ENCODE measurements around the gene GCN1. TPM values are rescaled to one million over a fixed set of nuclear protein-coding genes. Genes with fewer than 3 reads are reported as not detected.

Gene GCN1
- total and polyA plus RNA-seq, 2 experiments from 2014 or later = 28.2 to 197 TPM

DNA sequence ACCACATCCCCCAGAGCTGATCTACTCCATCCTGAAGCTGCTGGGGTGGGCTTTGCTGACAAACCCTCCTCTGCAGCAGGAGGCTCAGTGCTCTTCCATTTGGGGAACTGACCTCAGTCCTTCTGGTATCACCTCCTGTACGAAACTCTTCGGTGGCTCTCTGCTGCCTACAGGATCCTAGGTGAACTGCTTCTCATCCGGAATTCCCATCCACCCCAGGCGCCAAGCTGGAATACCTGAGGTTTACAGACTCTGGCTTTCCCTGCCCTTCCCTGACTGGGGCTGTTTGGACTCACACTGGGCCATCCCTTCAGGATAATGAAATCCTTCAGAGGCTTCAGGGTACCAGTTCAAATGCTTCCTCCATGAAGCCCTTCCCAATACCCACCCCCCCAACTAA lies 26.2 kb downstream of the GCN1 start:
- Histone ChIP-seq H3K9me2 (replicated peaks; ENCODE audit: insufficient read depth) (no peaks in the 10 kb centered on the region), H3K36me3 (replicated peaks; ENCODE audit: insufficient read depth, low read depth) (no peaks in the 10 kb centered on the region), H3K4me3 (no peak overlapping the region), H3K79me2 (no peaks in the 10 kb centered on the region), H3K27me3 (no peaks in the 10 kb centered on the region), H3K9me3 (ENCODE audit: low read depth) (no peaks in the 10 kb centered on the region), H3K4me1 (ENCODE audit: insufficient read depth) (no peaks in the 10 kb centered on the region), H3K4me2 (no peak overlapping the region), H2AFZ (no peak overlapping the region), H4K20me1 (ENCODE audit: insufficient read depth, poor library complexity, severe bottlenecking) (no peaks in the 10 kb centered on the region), H3K27ac (no peak overlapping the region)
- no peak for DNase-seq (ENCODE audit: low spot score)
- 94% methylated on average over 4 of the region's 4 CpGs for WGBS (ENCODE audit: low lambda C conversion rate, missing lambda C conversion rate)
- no peak for TF ChIP-seq EZH2 (IDR thresholded peaks at IDR 0.05; ENCODE audit: borderline replicate concordance)
- no peak for TF ChIP-seq EZH2phosphoT487 (IDR thresholded peaks at IDR 0.05; ENCODE audit: low read depth, severe bottlenecking, unreplicated experiment)
- TF ChIP-seq CTCF (IDR thresholded peaks at IDR 0.05; ENCODE audit: poor library complexity) = no peak

- Histone ChIP-seq H3K79me2 (no peaks in the 10 kb centered on the region), H3K4me2 (no peak overlapping the region), H3K9me3 (ENCODE audit: low read depth) (no peaks in the 10 kb centered on the region), H4K20me1 (ENCODE audit: insufficient read depth, poor library complexity, severe bottlenecking) (no peaks in the 10 kb centered on the region), H3K27me3 (no peaks in the 10 kb centered on the region), H3K9me2 (replicated peaks; ENCODE audit: insufficient read depth) (no peaks in the 10 kb centered on the region), H2AFZ (no peak overlapping the region), H3K36me3 (replicated peaks; ENCODE audit: insufficient read depth, low read depth) (no peaks in the 10 kb centered on the region), H3K27ac (no peak overlapping the region), H3K4me1 (ENCODE audit: insufficient read depth) (no peaks in the 10 kb centered on the region), H3K4me3 (no peak overlapping the region)
- no peak for TF ChIP-seq CTCF (IDR thresholded peaks at IDR 0.05; ENCODE audit: poor library complexity)
- no peak for TF ChIP-seq EZH2phosphoT487 (IDR thresholded peaks at IDR 0.05; ENCODE audit: low read depth, severe bottlenecking, unreplicated experiment)
- no peak for TF ChIP-seq EZH2 (IDR thresholded peaks at IDR 0.05; ENCODE audit: borderline replicate concordance)
- 86% methylated on average over 6 of the region's 6 CpGs for WGBS (ENCODE audit: low lambda C conversion rate, missing lambda C conversion rate)
- DNase-seq (ENCODE audit: low spot score) = no peak
These were observed 26.9 kb downstream of the GCN1 start for GRCh38 chr12:120167529-120168095.

GRCh38 chr12:120164293-120164692 lies 30.2 kb downstream of the GCN1 start:
- H3K79me2 ChIP-seq = no peaks in the 10 kb centered on the region
- H3K27me3 ChIP-seq = no peaks in the 10 kb centered on the region
- no peak for DNase-seq (ENCODE audit: low spot score)
- H2AFZ ChIP-seq = no peak overlapping the region
- WGBS (ENCODE audit: low lambda C conversion rate, missing lambda C conversion rate) = 95% methylated on average over 11 of the region's 11 CpGs
- no peaks in the 10 kb centered on the region for H3K4me1 ChIP-seq (ENCODE audit: insufficient read depth)
- H3K4me2 ChIP-seq = no peak overlapping the region
- no peak overlapping the region for H3K27ac ChIP-seq
- TF ChIP-seq EZH2 (IDR thresholded peaks at IDR 0.05; ENCODE audit: borderline replicate concordance) (no peak), EZH2phosphoT487 (IDR thresholded peaks at IDR 0.05; ENCODE audit: low read depth, severe bottlenecking, unreplicated experiment) (no peak), CTCF (IDR thresholded peaks at IDR 0.05; ENCODE audit: poor library complexity) (no peak)
- H3K9me3 ChIP-seq (ENCODE audit: low read depth) = no peaks in the 10 kb centered on the region
- no peaks in the 10 kb centered on the region for H3K9me2 ChIP-seq (replicated peaks; ENCODE audit: insufficient read depth)
- no peaks in the 10 kb centered on the region for H4K20me1 ChIP-seq (ENCODE audit: insufficient read depth, poor library complexity, severe bottlenecking)
- no peaks in the 10 kb centered on the region for H3K36me3 ChIP-seq (replicated peaks; ENCODE audit: insufficient read depth, low read depth)
- no peak overlapping the region for H3K4me3 ChIP-seq
